BLaER1 treated with 17β-estradiol and CSF1 and Interleukin-3, amounts not matched to agents 10 nM and 100 nM (cell line): ENCODE measurements around the gene RASGRP4.

ENCODE experiments used
- H3K27ac ChIP-seq, 11 experiments: shearing (Covaris generic); formaldehyde crosslinking; 2 replicates each; pipeline ENCODE4 v1.8.1; 2022
- H3K27me3 ChIP-seq, 11 experiments: shearing (Covaris generic); formaldehyde crosslinking; 2 replicates each; pipeline ENCODE4 v1.8.1; 2022
- H3K36me3 ChIP-seq, 11 experiments: shearing (Covaris generic); formaldehyde crosslinking; 2 replicates each; pipeline ENCODE4 v1.8.1; 2022
- H3K4me1 ChIP-seq, 10 experiments: shearing (Covaris generic); formaldehyde crosslinking; 2 replicates each; pipeline ENCODE4 v1.8.1; 2022
- H3K4me2 ChIP-seq, 11 experiments: shearing (Covaris generic); formaldehyde crosslinking; 2 replicates each; pipeline ENCODE4 v1.8.1; 2022
- H3K4me3 ChIP-seq, 10 experiments: shearing (Covaris generic); formaldehyde crosslinking; 2 replicates each; pipeline ENCODE4 v1.8.1; 2022
- H3K9ac ChIP-seq, 11 experiments: shearing (Covaris generic); formaldehyde crosslinking; 2 replicates each; pipeline ENCODE4 v1.8.1; 2022
- H3K9me3 ChIP-seq, 11 experiments: shearing (Covaris generic); formaldehyde crosslinking; replicated peaks in 1 of 11; 2 replicates each; pipeline ENCODE4 v1.8.1; 2022
- H4K20me1 ChIP-seq, 11 experiments: shearing (Covaris generic); formaldehyde crosslinking; 2 replicates each; pipeline ENCODE4 v1.8.1; 2022
- Cebpa-rat ChIP-seq, 11 experiments: shearing (Covaris generic); IDR thresholded peaks; 2 replicates each; pipeline ENCODE4 v1.8.1; 2022

The RASGRP4 gene

GRCh38 chr19:38464421-38465082 lies 38.5 kb upstream of the RASGRP4 start:
- Histone ChIP-seq H3K4me2 (no peak overlapping the region), H4K20me1 (no peaks in the 10 kb centered on the region), H3K27me3 (no peaks in the 10 kb centered on the region), H3K9ac (no peak overlapping the region), H3K4me1 (peaks cover 0 to 5% (median 0%) of the 10 kb centered on the region in 10 experiments; a peak in 5 of 20 replicates), H3K9me3 (peaks cover 0 to 13% (median 4%) of the 10 kb centered on the region in 11 experiments; a peak in 6 of 22 replicates), H3K4me3 (no peak overlapping the region), H3K36me3 (peaks cover 0 to 23% (median 0%) of the 10 kb centered on the region in 11 experiments; a peak in 2 of 22 replicates), H3K27ac (no peak overlapping the region)
- no peak for TF ChIP-seq Cebpa-rat (IDR thresholded peaks at IDR 0.05)

- no peak overlapping the region for H3K27ac ChIP-seq
- H3K4me3 ChIP-seq: no peak overlapping the region
- H4K20me1 ChIP-seq: no peaks in the 10 kb centered on the region
- peaks cover 0 to 5% (median 0%) of the 10 kb centered on the region in 10 experiments; a peak in 5 of 20 replicates for H3K4me1 ChIP-seq
- no peak for TF ChIP-seq Cebpa-rat (IDR thresholded peaks at IDR 0.05)
- H3K27me3 ChIP-seq: no peaks in the 10 kb centered on the region; a peak in 1 of 22 replicates
- peaks cover 0 to 29% (median 0%) of the 10 kb centered on the region in 11 experiments; a peak in 2 of 22 replicates for H3K36me3 ChIP-seq
- H3K9ac ChIP-seq: no peak overlapping the region
- H3K9me3 ChIP-seq: peaks cover 0 to 13% (median 4%) of the 10 kb centered on the region in 11 experiments; a peak in 6 of 22 replicates
- H3K4me2 ChIP-seq: peak overlapping the region in 2 of 11 experiments; percentile 5 to 10; a peak in 2 of 22 replicates
Observed at GRCh38 chr19:38463365-38463764, 37.3 kb upstream of the RASGRP4 start.

- Histone ChIP-seq H3K4me3 (no peak overlapping the region), H4K20me1 (peaks cover 0 to 6% (median 0%) of the 10 kb centered on the region in 11 experiments; a peak in 1 of 22 replicates), H3K9me3 (no peaks in the 10 kb centered on the region), H3K4me1 (peaks cover 0 to 5% (median 0%) of the 10 kb centered on the region in 10 experiments; a peak in 5 of 20 replicates), H3K36me3 (peaks cover 0 to 30% (median 0%) of the 10 kb centered on the region in 11 experiments; a peak in 1 of 22 replicates), H3K9ac (no peak overlapping the region), H3K27me3 (no peaks in the 10 kb centered on the region; a peak in 1 of 22 replicates), H3K27ac (no peak overlapping the region), H3K4me2 (no peak overlapping the region)
- TF ChIP-seq Cebpa-rat (IDR thresholded peaks at IDR 0.05): no peak
Observed at GRCh38 chr19:38458991-38459390, 33.0 kb upstream of the RASGRP4 start.

GRCh38 chr19:38457690-38458405 lies 31.8 kb upstream of the RASGRP4 start:
- no peaks in the 10 kb centered on the region; a peak in 1 of 22 replicates for H3K27me3 ChIP-seq

GRCh38 chr19:38457202-38457601 lies 31.2 kb upstream of the RASGRP4 start:
- Histone ChIP-seq H3K9me3 (no peaks in the 10 kb centered on the region), H3K27ac (no peak overlapping the region), H3K27me3 (no peaks in the 10 kb centered on the region; a peak in 1 of 22 replicates), H3K4me3 (no peak overlapping the region), H3K9ac (no peak overlapping the region), H3K4me2 (no peak overlapping the region), H3K36me3 (peaks cover 0 to 30% (median 0%) of the 10 kb centered on the region in 11 experiments; a peak in 1 of 22 replicates), H4K20me1 (peaks cover 0 to 6% (median 0%) of the 10 kb centered on the region in 11 experiments; a peak in 1 of 22 replicates), H3K4me1 (no peaks in the 10 kb centered on the region)
- no peak for TF ChIP-seq Cebpa-rat (IDR thresholded peaks at IDR 0.05)

More at GRCh38 chr19:38457690-38458405, 31.8 kb upstream of the RASGRP4 start:
- Histone ChIP-seq H3K27ac (no peak overlapping the region), H3K4me2 (no peak overlapping the region), H3K36me3 (peaks cover 0 to 30% (median 0%) of the 10 kb centered on the region in 11 experiments; a peak in 1 of 22 replicates), H3K9ac (no peak overlapping the region), H3K4me3 (no peak overlapping the region), H3K9me3 (no peaks in the 10 kb centered on the region), H3K4me1 (no peaks in the 10 kb centered on the region), H4K20me1 (peaks cover 0 to 6% (median 0%) of the 10 kb centered on the region in 11 experiments; a peak in 1 of 22 replicates)
- TF ChIP-seq Cebpa-rat (IDR thresholded peaks at IDR 0.05): no peak

GRCh38 chr19:38455031-38455430 lies 29.0 kb upstream of the RASGRP4 start:
- H3K4me3 ChIP-seq: no peak overlapping the region
- TF ChIP-seq Cebpa-rat (IDR thresholded peaks at IDR 0.05): no peak

GRCh38 chr19:38453596-38453995 lies 27.6 kb upstream of the RASGRP4 start:
- TF ChIP-seq Cebpa-rat (IDR thresholded peaks at IDR 0.05): no peak
- H3K36me3 ChIP-seq: peaks cover 0 to 14% (median 0%) of the 10 kb centered on the region in 11 experiments; a peak in 2 of 22 replicates
- no peak overlapping the region for H3K9ac ChIP-seq
- H3K9me3 ChIP-seq: peaks cover 0 to 6% (median 0%) of the 10 kb centered on the region in 11 experiments; a peak in 1 of 22 replicates
- no peaks in the 10 kb centered on the region for H3K4me1 ChIP-seq
- no peak overlapping the region for H3K27ac ChIP-seq
- no peak overlapping the region for H3K4me3 ChIP-seq
- no peaks in the 10 kb centered on the region; a peak in 1 of 22 replicates for H3K27me3 ChIP-seq
- H3K4me2 ChIP-seq: no peak overlapping the region
- peaks cover 0 to 6% (median 0%) of the 10 kb centered on the region in 11 experiments; a peak in 1 of 22 replicates for H4K20me1 ChIP-seq

More at GRCh38 chr19:38455031-38455430, 29.0 kb upstream of the RASGRP4 start:
- Histone ChIP-seq H3K9me3 (peaks cover 0 to 5% (median 0%) of the 10 kb centered on the region in 11 experiments; a peak in 1 of 22 replicates), H4K20me1 (peaks cover 0 to 6% (median 0%) of the 10 kb centered on the region in 11 experiments; a peak in 1 of 22 replicates), H3K36me3 (peaks cover 0 to 24% (median 0%) of the 10 kb centered on the region in 11 experiments; a peak in 1 of 22 replicates), H3K9ac (no peak overlapping the region), H3K4me2 (no peak overlapping the region), H3K27ac (no peak overlapping the region), H3K4me1 (no peaks in the 10 kb centered on the region), H3K27me3 (no peaks in the 10 kb centered on the region; a peak in 1 of 22 replicates)

GRCh38 chr19:38452430-38453366 lies 26.7 kb upstream of the RASGRP4 start:
- Histone ChIP-seq H3K9me3 (peaks cover 0 to 6% (median 0%) of the 10 kb centered on the region in 11 experiments; a peak in 1 of 22 replicates), H3K4me1 (no peaks in the 10 kb centered on the region), H3K9ac (no peak overlapping the region), H3K36me3 (peaks cover 0 to 14% (median 0%) of the 10 kb centered on the region in 11 experiments; a peak in 2 of 22 replicates), H4K20me1 (peaks cover 0 to 6% (median 0%) of the 10 kb centered on the region in 11 experiments; a peak in 1 of 22 replicates), H3K4me2 (no peak overlapping the region), H3K27ac (no peak overlapping the region), H3K4me3 (no peak overlapping the region), H3K27me3 (no peaks in the 10 kb centered on the region)
- no peak for TF ChIP-seq Cebpa-rat (IDR thresholded peaks at IDR 0.05)
